CD4-positive, alpha-beta T cell (primary cell): ENCODE results near the gene CBARP. TPM values are rescaled to one million over a fixed set of nuclear protein-coding genes. Genes with fewer than 3 reads are reported as not detected.
A peak's percentile ranks its signal among the peaks of the same experiment; 100 is the strongest.

Experiments used
- ATAC-seq: fragments of 200-7000 bp; cut with Tn5 transposase; one replicate; pipeline ENCODE4 v1.10.0; 2022; ENCODE audit warnings: mild to moderate bottlenecking; ENCODE audit not compliant: poor library complexity
- CTCF ChIA-PET: fragments of 350-600 bp; sonication (Branson Sonifier 250); formaldehyde crosslinking; loops from one replicate; lab custom pipeline; 2021; ENCODE audit warnings: antibody characterized with exemption, inconsistent platforms; lab: Charles Lee
- POLR2A ChIA-PET: fragments of 350-600 bp; sonication (Branson Sonifier 250); formaldehyde crosslinking; loops from one replicate; lab custom pipeline; 2021; ENCODE audit warnings: antibody characterized with exemption, inconsistent platforms; lab: Charles Lee
- DNase-seq, 14 experiments: peaks; one replicate each; pipeline ENCODE4 v3.0.0-alpha.2; 2013 to 2020; ENCODE audit warnings: mixed read lengths in 2 of 14
- H3K27ac ChIP-seq, 2 donors: one replicate each; pipeline versions ENCODE4 v1.5.1 to v1.7.0; 2013; ENCODE audit warnings: low read length in 2 of 2, low read depth in 1 of 2, mild to moderate bottlenecking in 1 of 2
- H3K27me3 ChIP-seq, 2 experiments: 1 replicate in 1 of 2; 2 replicates in 1 of 2; pipeline versions ENCODE4 v1.6.1 to v1.7.0; 2013; ENCODE audit warnings: low read length in 2 of 2, control low read depth in 1 of 2, mild to moderate bottlenecking in 1 of 2, moderate library complexity in 1 of 2; ENCODE audit not compliant: insufficient read depth in 2 of 2, control insufficient read depth in 1 of 2
- H3K36me3 ChIP-seq: one replicate; pipeline ENCODE4 v1.6.1; 2013; ENCODE audit warnings: low read length, control low read depth; ENCODE audit not compliant: insufficient read depth
- H3K4me1 ChIP-seq: one replicate; pipeline ENCODE4 v1.6.1; 2013; ENCODE audit warnings: low read length, control low read depth; ENCODE audit not compliant: insufficient read depth
- H3K4me3 ChIP-seq: one replicate; pipeline ENCODE4 v1.5.1; 2013; ENCODE audit warnings: mild to moderate bottlenecking, low read length, moderate library complexity
- H3K9me3 ChIP-seq, 2 experiments: 1 replicate in 1 of 2; 2 replicates in 1 of 2; pipeline versions ENCODE4 v1.6.1 to v1.7.0; 2013; ENCODE audit warnings: low read length in 2 of 2, mild to moderate bottlenecking in 2 of 2, control low read depth in 1 of 2, moderate library complexity in 1 of 2; ENCODE audit not compliant: control insufficient read depth in 1 of 2, insufficient read depth in 1 of 2
- H3K27ac Mint-ChIP-seq: one replicate; pipeline ENCODE4 v1.8.0; 2020; ENCODE audit warnings: mixed read lengths
- H3K27me3 Mint-ChIP-seq: one replicate; pipeline ENCODE4 v1.8.0; 2021; ENCODE audit warnings: mixed read lengths
- H3K36me3 Mint-ChIP-seq: one replicate; pipeline ENCODE4 v1.8.0; 2021; ENCODE audit warnings: low read depth, mixed read lengths
- H3K4me1 Mint-ChIP-seq: one replicate; pipeline ENCODE4 v1.8.0; 2021; ENCODE audit warnings: low read depth, mixed read lengths
- H3K4me3 Mint-ChIP-seq: one replicate; pipeline ENCODE4 v1.8.0; 2020; ENCODE audit warnings: mild to moderate bottlenecking, mixed read lengths
- H3K9me3 Mint-ChIP-seq: one replicate; pipeline ENCODE4 v1.8.0; 2020; ENCODE audit warnings: mixed read lengths
- CTCF ChIP-seq: fragments of 200-600 bp; IDR thresholded peaks from one replicate; pipeline ENCODE4 v1.8.0; 2022; ENCODE audit warnings: antibody characterized with exemption, mild to moderate bottlenecking
- intact Hi-C, 2 experiments: fragments of 100-400 bp; cut with DNase I in 1 of 2; cut with micrococcal nuclease in 1 of 2; formaldehyde crosslinking; loops; one replicate each; pipeline versions ENCODE4 v1.15.1 to v1.9.0; 2023 to 2025; cut with DNase I, micrococcal nuclease
- total RNA-seq, 174 experiments: library from RNA in 2 of 174; stranded (reverse) in 2 of 174; gene quantifications; one replicate each; pipeline ENCODE4 v1.2.3 and lab custom pipeline; 2021 to 2026

The CBARP gene
- total RNA-seq, 2 experiments from 2014 or later = 0.22 TPM; not detected in 1

GRCh38 chr19:1239796-1240737 is 2.3 kb upstream of the CBARP start:
- peaks cover 13% of the 10 kb centered on the region for H3K27me3 Mint-ChIP-seq
- Histone ChIP-seq H3K4me1 (peaks cover 76% of the 10 kb centered on the region), H3K27ac (no peak overlapping the region), H3K36me3 (peaks cover 7% of the 10 kb centered on the region), H3K9me3 (peaks cover 0 to 9% of the 10 kb centered on the region in 2 experiments), H3K27me3 (peaks cover 6 to 12% of the 10 kb centered on the region in 2 experiments), H3K4me3 (peak overlapping the region; percentile 53)
- H3K36me3 Mint-ChIP-seq = peaks cover 4% of the 10 kb centered on the region
- ATAC-seq (peak; percentile 64), DNase-seq (peak; percentile 83 to 99 (median 90))
- TF ChIP-seq CTCF = peak; percentile 70
- ChIA-PET CTCF (interaction anchor here (0.6 to 1.9 kb wide), 9 partner anchors 26 to 657 kb away, joined by 3 to 7 read pairs (median 3); partner anchors contain the start of gene RNU6-2), POLR2A (interaction anchor here (0.7 to 7.9 kb wide), 5 partner anchors 27 to 127 kb away, joined by 3 to 476 read pairs (median 8); partner anchors contain the start of genes CIRBP and FAM174C)
- peak overlapping the region; percentile 86 for H3K4me3 Mint-ChIP-seq
- H3K27ac Mint-ChIP-seq = peak overlapping the region; percentile 79
- no peaks in the 10 kb centered on the region for H3K9me3 Mint-ChIP-seq
- intact Hi-C loops = loop anchor here (1.0 to 10.0 kb wide), 5 partner anchors 48 to 445 kb away; partner anchors contain the start of genes CNN2 (in 1 of the 2), PTBP1 (in 1 of the 2), RNU6-2 (in 1 of the 2) and TMEM259 (in 1 of the 2)
- H3K4me1 Mint-ChIP-seq = peaks cover 31% of the 10 kb centered on the region

- Histone ChIP-seq H3K4me1 (peaks cover 70% of the 10 kb centered on the region), H3K4me3 (no peak overlapping the region), H3K36me3 (peaks cover 6% of the 10 kb centered on the region), H3K27me3 (peaks cover 6 to 12% of the 10 kb centered on the region in 2 experiments), H3K27ac (no peak overlapping the region), H3K9me3 (peaks cover 0 to 9% of the 10 kb centered on the region in 2 experiments)
- TF ChIP-seq CTCF = no peak
- POLR2A ChIA-PET = interaction anchor here (1.1 to 1.8 kb wide), 2 partner anchors 30 to 218 kb away, joined by 3 to 16 read pairs; partner anchors contain the start of gene CIRBP
- CTCF ChIA-PET = interaction anchor here (1.3 to 1.9 kb wide), 2 partner anchors 126 to 317 kb away, joined by 3 to 7 read pairs; no protein-coding TSS in a partner anchor
- Mint-ChIP-seq H3K9me3 (no peaks in the 10 kb centered on the region), H3K27me3 (peaks cover 13% of the 10 kb centered on the region), H3K27ac (peak overlapping the region; percentile 79), H3K4me3 (peak overlapping the region; percentile 86), H3K4me1 (peaks cover 27% of the 10 kb centered on the region), H3K36me3 (peaks cover 4% of the 10 kb centered on the region)
- no peak for ATAC-seq
- no peak for DNase-seq
- intact Hi-C loops = no loop called here
These were observed 1.6 kb upstream of the CBARP start for GRCh38 chr19:1239420-1239795.
